ENCODE results near the gene FER1L5.

DNA sequence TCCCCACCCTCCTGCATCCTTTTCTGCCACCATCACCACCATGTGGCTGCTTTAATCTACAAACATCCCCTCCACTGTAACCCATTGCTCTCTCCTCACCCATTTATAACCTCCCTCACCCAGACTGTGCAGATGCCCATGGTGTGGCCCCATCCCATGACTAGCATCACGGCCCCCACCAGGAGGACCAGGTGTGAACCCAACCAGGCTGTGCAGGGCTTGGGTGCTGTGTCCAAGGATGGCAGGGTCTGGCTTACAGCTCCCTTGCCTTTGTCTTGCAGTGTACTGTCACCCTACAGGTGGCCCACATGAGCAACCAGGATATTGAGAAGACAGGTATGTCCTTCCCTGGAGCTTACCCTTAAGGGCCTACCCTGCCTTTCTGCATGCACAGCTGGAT is 6.8 kb downstream of the FER1L5 start:
- TF ChIP-seq, protein P1, sequence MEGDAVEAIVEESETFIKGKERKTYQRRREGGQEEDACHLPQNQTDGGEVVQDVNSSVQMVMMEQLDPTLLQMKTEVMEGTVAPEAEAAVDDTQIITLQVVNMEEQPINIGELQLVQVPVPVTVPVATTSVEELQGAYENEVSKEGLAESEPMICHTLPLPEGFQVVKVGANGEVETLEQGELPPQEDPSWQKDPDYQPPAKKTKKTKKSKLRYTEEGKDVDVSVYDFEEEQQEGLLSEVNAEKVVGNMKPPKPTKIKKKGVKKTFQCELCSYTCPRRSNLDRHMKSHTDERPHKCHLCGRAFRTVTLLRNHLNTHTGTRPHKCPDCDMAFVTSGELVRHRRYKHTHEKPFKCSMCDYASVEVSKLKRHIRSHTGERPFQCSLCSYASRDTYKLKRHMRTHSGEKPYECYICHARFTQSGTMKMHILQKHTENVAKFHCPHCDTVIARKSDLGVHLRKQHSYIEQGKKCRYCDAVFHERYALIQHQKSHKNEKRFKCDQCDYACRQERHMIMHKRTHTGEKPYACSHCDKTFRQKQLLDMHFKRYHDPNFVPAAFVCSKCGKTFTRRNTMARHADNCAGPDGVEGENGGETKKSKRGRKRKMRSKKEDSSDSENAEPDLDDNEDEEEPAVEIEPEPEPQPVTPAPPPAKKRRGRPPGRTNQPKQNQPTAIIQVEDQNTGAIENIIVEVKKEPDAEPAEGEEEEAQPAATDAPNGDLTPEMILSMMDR (IDR thresholded peaks at IDR 0.05; ENCODE audit: low read length), result no peak
- TF ChIP-seq EZH2 (optimal IDR thresholded peaks at IDR 0.05; ENCODE audit: low read depth, low read length), result no peak
